Loucy (cell line): ENCODE measurements around the gene MSRB2.

Experiments used
- H2AFZ ChIP-seq: fragments of 200-600 bp; sonication (generic); 2 replicates; pipeline ENCODE4 v1.6.0; 2016; ENCODE audit warnings: antibody characterized with exemption, mild to moderate bottlenecking, low read length, moderate library complexity
- H3F3A ChIP-seq: fragments of 200-600 bp; 2 replicates; pipeline ENCODE4 v1.6.0; 2016; ENCODE audit warnings: antibody characterized with exemption, low read depth, mild to moderate bottlenecking
- H3K27me3 ChIP-seq: fragments of 200-600 bp; sonication (generic); 2 replicates; pipeline ENCODE4 v1.6.1; 2014; ENCODE audit warnings: low read length, mild to moderate bottlenecking; ENCODE audit not compliant: insufficient read depth, poor library complexity, severe bottlenecking
- H3K36me3 ChIP-seq: fragments of 200-600 bp; sonication (generic); 2 replicates; pipeline ENCODE4 v1.6.1; 2016; ENCODE audit warnings: low read length; ENCODE audit not compliant: insufficient read depth
- H3K4me1 ChIP-seq: fragments of 200-600 bp; sonication (generic); 2 replicates; pipeline ENCODE4 v1.5.1; 2014; ENCODE audit warnings: low read length, mild to moderate bottlenecking; ENCODE audit not compliant: insufficient read depth, poor library complexity, severe bottlenecking
- H3K4me2 ChIP-seq: fragments of 200-600 bp; sonication (generic); 2 replicates; pipeline ENCODE4 v1.6.0; 2014; ENCODE audit warnings: antibody characterized with exemption, low read length, low read depth, mild to moderate bottlenecking; ENCODE audit not compliant: poor library complexity, severe bottlenecking
- H3K4me3 ChIP-seq: fragments of 200-600 bp; sonication (generic); 2 replicates; pipeline ENCODE4 v1.5.1; 2014; ENCODE audit warnings: low read length, mild to moderate bottlenecking, mixed read lengths; ENCODE audit not compliant: poor library complexity, severe bottlenecking
- H3K79me2 ChIP-seq: fragments of 200-600 bp; sonication (generic); 2 replicates; pipeline ENCODE4 v1.6.1; 2014; ENCODE audit warnings: low read length; ENCODE audit not compliant: insufficient read depth
- H3K9ac ChIP-seq: fragments of 200-600 bp; sonication (generic); 2 replicates; pipeline ENCODE4 v1.6.0; 2014; ENCODE audit warnings: mild to moderate bottlenecking, low read depth, low read length, moderate library complexity; ENCODE audit not compliant: poor library complexity, severe bottlenecking
- H3K9me2 ChIP-seq: fragments of 200-600 bp; sonication (generic); replicated peaks from 2 replicates; pipeline ENCODE4 v1.6.1; 2016; ENCODE audit warnings: low read depth, low read length, mixed read lengths
- H3K9me3 ChIP-seq: fragments of 200-600 bp; sonication (generic); 2 replicates; pipeline ENCODE4 v1.6.1; 2014; ENCODE audit warnings: mild to moderate bottlenecking, antibody characterized with exemption, low read length, low read depth; ENCODE audit not compliant: insufficient read depth
- H4K20me1 ChIP-seq: fragments of 200-600 bp; sonication (generic); 2 replicates; pipeline ENCODE4 v1.6.0; 2014; ENCODE audit warnings: antibody characterized with exemption, low read length, mild to moderate bottlenecking; ENCODE audit not compliant: insufficient read depth, poor library complexity, severe bottlenecking
- CTCF ChIP-seq: fragments of 200-600 bp; sonication (generic); conservative IDR thresholded peaks from 2 replicates; pipeline ENCODE4 v1.5.1; 2014; ENCODE audit warnings: mild to moderate bottlenecking, antibody characterized with exemption, low read length
- EZH2phosphoT487 ChIP-seq: fragments of 200-600 bp; IDR thresholded peaks from 2 replicates; pipeline ENCODE4 v1.6.1; 2018; ENCODE audit warnings: antibody characterized with exemption, mild to moderate bottlenecking, moderate library complexity, borderline replicate concordance

Gene MSRB2

GRCh38 chr10:23081221-23081750 lies 14.1 kb upstream of the MSRB2 start:
- Histone ChIP-seq H3K4me3 (no peak overlapping the region), H3K36me3 (no peaks in the 10 kb centered on the region), H3K9me2 (no peaks in the 10 kb centered on the region), H3K9me3 (no peaks in the 10 kb centered on the region), H3K9ac (no peak overlapping the region), H2AFZ (no peak overlapping the region), H3F3A (no peaks in the 10 kb centered on the region), H4K20me1 (no peaks in the 10 kb centered on the region), H3K27me3 (no peaks in the 10 kb centered on the region), H3K79me2 (no peaks in the 10 kb centered on the region), H3K4me1 (no peaks in the 10 kb centered on the region), H3K4me2 (no peak overlapping the region)
- TF ChIP-seq CTCF (no peak), EZH2phosphoT487 (no peak)

- Histone ChIP-seq H3K27me3 (no peaks in the 10 kb centered on the region), H3K4me3 (no peak overlapping the region), H3K79me2 (no peaks in the 10 kb centered on the region), H3K9me3 (no peaks in the 10 kb centered on the region), H3K36me3 (no peaks in the 10 kb centered on the region), H3K9me2 (no peaks in the 10 kb centered on the region), H3F3A (no peaks in the 10 kb centered on the region), H3K4me2 (no peak overlapping the region), H2AFZ (no peak overlapping the region), H3K9ac (no peak overlapping the region), H3K4me1 (no peaks in the 10 kb centered on the region), H4K20me1 (no peaks in the 10 kb centered on the region)
- peak; percentile 60 for TF ChIP-seq CTCF
- no peak for TF ChIP-seq EZH2phosphoT487
Observed at GRCh38 chr10:23081891-23082290, 13.5 kb upstream of the MSRB2 start.

GRCh38 chr10:23088609-23089008 lies 6.8 kb upstream of the MSRB2 start:
- Histone ChIP-seq H3K9ac (no peak overlapping the region), H2AFZ (no peak overlapping the region), H3K9me3 (no peaks in the 10 kb centered on the region), H3F3A (no peaks in the 10 kb centered on the region), H3K4me3 (no peak overlapping the region), H3K79me2 (no peaks in the 10 kb centered on the region), H3K4me1 (no peaks in the 10 kb centered on the region), H3K9me2 (no peaks in the 10 kb centered on the region), H4K20me1 (no peaks in the 10 kb centered on the region), H3K27me3 (no peaks in the 10 kb centered on the region), H3K36me3 (no peaks in the 10 kb centered on the region), H3K4me2 (no peak overlapping the region)
- TF ChIP-seq EZH2phosphoT487 (no peak), CTCF (no peak)
